DMS53 treated with DMSO at 0.1 percent for 48 hours (cell line): ENCODE measurements around the gene PHC3.
A peak's percentile ranks its signal among the peaks of the same experiment; 100 is the strongest.

Experiments
- DNase-seq: peaks from one replicate; lab custom pipeline; 2025; ENCODE audit not compliant: unreplicated experiment; lab: John Stamatoyannopoulos, UW

PHC3 gene

GRCh38 chr3:170079536-170080165 is 101.9 kb downstream of the PHC3 start:
- peak; percentile 12 for DNase-seq

GRCh38 chr3:170078620-170079281 is 102.8 kb downstream of the PHC3 start:
- DNase-seq: no peak

DNA sequence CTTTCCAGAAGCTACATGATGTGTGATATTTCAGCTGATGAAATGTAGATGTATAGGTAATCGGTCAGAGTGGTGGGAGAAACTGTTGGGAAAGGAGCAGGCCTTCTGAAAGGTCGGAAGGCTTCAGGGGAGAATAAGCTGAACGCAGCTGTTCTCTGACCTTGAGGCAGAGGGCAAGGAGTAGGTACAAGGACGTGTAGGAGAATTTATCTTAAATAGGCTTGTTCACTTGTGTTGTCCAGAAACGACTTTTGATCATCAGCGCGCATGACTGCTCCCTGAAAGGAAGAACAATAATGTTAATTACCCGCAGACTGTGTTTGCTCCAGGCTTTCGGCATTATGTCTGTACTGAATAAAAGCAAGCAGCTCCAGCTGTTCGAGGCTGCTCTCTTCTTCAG is 104.2 kb downstream of the PHC3 start:
- DNase-seq: no peak

DNA sequence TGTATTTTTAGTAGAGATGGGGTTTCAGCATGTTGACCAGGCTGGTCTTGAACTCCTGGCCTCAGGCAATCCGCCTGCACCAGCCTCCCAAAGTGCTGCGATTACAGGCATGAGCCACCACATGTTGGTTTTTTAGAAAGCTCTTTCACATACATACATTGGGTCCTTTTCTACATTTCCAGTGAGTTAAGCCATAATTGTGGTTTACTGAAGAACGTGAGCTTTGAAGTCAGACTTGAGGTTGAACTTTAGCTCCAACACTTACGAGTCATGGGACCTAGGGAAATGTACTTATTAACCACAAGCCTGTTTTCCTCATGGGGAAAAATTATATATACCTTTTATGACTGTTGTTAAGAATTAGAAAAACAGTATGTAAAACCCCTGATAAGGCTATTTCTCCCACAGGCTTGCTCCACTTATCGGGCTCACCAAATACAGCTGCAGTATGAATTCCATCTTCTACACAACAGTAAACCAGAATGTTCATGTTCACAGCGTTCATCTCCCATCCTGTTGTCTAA is 104.8 kb downstream of the PHC3 start:
- no peak for DNase-seq

DNA sequence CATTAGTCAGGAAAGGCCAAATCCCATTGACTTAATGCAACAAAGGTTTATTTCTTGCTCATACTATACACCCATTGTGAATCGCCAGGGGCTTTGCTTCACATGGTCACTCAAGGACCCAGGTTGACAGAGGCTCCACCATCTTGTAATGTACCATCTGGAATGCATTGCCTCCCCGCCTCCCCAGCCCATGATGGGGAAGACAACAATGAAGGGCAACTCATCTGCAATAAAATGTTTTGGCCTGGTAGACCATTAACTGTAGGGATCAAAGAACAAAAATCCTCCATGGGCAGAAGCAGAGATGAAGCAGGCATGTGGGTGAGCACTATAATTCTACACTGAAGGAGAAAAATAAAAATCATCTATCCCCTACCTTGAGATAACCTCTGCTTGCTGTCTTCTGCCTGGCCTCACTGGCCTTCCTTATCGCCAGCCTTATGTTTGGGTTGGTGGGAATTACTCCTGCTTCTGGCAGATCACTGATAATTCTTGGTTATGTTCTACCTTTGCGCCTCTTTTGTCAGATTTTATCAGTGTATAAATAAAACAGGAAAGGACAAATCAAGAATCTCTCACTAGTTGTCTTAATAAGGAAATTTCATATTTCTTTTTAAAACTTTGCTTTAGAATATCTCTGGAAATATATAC is 106.0 kb downstream of the PHC3 start:
- no peak for DNase-seq

DNA sequence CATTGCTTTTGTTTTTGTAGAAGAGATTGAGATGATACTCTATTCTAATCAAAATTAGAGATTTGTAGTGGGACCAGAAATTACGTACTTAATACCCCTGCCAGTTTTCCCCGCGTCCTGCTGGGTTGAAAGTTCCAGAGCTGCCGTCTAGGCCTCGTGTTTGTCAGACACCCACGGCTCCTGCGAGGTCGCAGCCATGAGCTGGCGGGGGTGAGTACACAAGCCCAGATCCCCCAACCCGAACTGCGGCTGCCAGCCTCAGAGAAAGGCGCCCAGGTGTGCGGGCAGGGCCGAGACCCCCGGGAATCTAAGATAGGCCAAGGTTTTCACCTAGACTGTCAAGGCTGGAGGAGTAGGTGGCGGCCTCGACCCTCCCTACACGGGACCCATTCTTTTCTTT is 117.4 kb downstream of the PHC3 start:
- no peak for DNase-seq

- DNase-seq: no peak
Observed at GRCh38 chr3:170063691-170064090, 117.8 kb downstream of the PHC3 start.

- DNase-seq: no peak
Observed at GRCh38 chr3:170062769-170063168, 118.8 kb downstream of the PHC3 start.

GRCh38 chr3:170062068-170062467 is 119.5 kb downstream of the PHC3 start:
- DNase-seq: no peak

GRCh38 chr3:170059447-170059846 is 122.1 kb downstream of the PHC3 start:
- no peak for DNase-seq

DNA sequence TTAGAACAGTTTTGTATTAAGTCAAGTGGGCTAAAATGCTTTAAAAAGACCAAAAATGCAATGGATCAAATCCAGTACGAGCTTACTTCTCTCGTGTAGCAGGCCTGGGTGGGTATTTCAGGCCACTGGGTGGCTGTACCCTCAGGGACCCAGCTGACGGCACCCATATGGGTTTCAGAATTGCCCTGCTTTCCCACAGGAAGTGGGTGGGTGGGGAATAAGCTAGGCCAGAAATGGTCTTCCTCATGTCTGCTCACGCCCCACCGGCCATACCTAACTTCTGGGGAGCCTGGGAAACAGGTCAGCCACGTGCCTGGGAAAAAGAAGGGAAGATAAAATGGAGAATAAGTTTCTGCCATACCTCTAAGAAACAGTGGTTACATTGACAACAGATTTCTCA is 123.4 kb downstream of the PHC3 start:
- no peak for DNase-seq

DNA sequence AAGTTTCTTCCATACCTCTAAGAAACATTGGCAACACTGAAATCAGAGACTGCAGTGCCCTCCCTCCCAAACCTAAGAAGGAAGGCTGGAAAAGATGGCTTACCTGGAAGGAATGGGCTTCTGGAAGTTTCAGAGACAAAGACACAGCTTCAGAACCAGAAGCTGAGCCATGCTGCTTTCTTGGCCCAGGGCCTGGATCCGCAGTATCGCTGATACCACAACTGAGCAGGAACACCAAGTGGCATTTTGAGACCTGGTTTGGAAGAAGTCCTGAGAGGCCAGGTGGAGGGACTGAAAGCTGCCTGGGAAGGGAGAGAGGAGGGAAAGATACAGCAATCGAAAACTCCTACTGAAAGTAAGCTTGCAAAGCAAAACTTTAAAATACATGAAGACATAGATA is 124.0 kb downstream of the PHC3 start:
- no peak for DNase-seq

- DNase-seq: no peak
Observed at GRCh38 chr3:170056710-170057454, 124.7 kb downstream of the PHC3 start.

DNA sequence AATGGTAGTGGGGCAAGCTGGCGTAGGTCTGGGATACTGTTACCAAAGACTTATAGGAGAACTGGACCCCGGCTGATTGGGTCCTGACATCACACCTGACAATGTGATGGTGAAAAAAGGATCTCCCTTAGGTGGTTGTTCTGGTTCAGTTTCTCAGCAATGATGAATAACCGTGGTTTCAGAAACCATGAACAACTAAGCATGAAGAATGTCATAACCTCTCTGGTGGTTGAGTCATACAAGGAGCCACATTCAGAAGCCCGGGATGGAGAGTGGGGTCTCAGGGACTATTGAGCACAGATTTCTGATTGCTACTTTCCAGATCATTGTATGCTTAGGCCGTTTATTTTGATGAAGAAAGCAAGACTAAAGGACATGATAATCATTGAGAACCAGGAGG is 126.3 kb downstream of the PHC3 start:
- no peak for DNase-seq

- DNase-seq: no peak
Observed at GRCh38 chr3:170054204-170054603, 127.3 kb downstream of the PHC3 start.

GRCh38 chr3:170052398-170052797 is 129.1 kb downstream of the PHC3 start:
- no peak for DNase-seq

DNA sequence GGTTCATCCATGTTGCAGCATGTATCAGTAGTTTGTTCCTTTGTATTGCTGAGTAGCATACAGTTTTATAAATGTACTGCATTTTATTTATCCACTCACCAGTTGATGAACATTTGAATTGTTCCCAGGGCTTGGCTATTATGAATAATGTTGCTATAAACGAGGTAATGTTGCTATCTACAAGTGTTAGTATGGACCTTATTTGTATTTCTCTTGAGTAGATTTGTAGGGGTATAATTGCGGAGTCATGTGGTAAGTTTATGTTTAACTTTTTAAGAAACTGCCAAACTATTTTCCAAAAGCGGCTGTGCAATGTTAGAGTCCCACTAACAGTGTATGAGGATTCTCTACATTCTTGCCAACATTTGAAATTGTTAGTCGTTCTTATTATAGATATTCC is 130.8 kb downstream of the PHC3 start:
- DNase-seq: no peak

GRCh38 chr3:170049146-170050000 is 132.2 kb downstream of the PHC3 start:
- DNase-seq: peak; percentile 65

DNA sequence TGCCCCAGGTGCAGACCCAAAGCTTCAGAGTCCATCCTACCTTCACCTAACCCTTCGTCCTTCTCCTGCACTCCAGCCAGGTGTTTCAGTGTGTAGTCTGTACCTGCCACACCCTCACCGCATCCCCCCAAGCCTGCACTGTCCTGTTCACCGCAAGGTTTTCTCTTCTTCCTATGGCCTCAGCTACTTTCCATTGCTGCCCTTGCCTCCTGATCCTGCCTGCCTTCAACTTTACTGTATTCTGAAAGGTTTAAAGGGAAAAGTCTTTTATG is 134.5 kb downstream of the PHC3 start:
- no peak for DNase-seq

GRCh38 chr3:170046269-170047132 is 135.0 kb downstream of the PHC3 start:
- DNase-seq: no peak
